Activated CD8-positive, alpha-beta memory T cell treated with anti-CD3 and anti-CD28 coated beads for 4 hours (primary cell): ENCODE measurements around the gene TYW1B.
A peak's percentile ranks its signal among the peaks of the same experiment; 100 is the strongest.
"Not testable (repeated sequence)": the region's sequence is repeated elsewhere in the genome, so short reads cannot be mapped to it uniquely, and the experiment has no call there.

ENCODE experiments used
- DNase-seq, 2 donors: peaks; one replicate each; pipeline ENCODE4 v3.0.0-alpha.2; 2020; ENCODE audit warnings: low read depth in 2 of 2

The TYW1B gene, protein sequence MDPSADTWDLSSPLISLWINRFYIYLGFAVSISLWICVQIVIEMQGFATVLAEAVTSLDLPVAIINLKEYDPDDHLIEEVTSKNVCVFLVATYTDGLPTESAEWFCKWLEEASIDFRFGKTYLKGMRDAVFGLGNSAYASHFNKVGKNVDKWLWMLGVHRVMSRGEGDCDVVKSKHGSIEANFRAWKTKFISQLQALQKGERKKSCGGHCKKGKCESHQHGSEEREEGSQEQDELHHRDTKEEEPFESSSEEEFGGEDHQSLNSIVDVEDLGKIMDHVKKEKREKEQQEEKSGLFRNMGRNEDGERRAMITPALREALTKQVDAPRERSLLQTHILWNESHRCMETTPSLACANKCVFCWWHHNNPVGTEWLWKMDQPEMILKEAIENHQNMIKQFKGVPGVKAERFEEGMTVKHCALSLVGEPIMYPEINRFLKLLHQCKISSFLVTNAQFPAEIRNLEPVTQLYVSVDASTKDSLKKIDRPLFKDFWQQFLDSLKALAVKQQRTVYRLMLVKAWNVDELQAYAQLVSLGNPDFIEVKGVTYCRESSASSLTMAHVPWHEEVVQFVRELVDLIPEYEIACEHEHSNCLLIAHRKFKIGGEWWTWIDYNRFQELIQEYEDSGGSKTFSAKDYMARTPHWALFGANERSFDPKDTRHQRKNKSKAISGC

DNA sequence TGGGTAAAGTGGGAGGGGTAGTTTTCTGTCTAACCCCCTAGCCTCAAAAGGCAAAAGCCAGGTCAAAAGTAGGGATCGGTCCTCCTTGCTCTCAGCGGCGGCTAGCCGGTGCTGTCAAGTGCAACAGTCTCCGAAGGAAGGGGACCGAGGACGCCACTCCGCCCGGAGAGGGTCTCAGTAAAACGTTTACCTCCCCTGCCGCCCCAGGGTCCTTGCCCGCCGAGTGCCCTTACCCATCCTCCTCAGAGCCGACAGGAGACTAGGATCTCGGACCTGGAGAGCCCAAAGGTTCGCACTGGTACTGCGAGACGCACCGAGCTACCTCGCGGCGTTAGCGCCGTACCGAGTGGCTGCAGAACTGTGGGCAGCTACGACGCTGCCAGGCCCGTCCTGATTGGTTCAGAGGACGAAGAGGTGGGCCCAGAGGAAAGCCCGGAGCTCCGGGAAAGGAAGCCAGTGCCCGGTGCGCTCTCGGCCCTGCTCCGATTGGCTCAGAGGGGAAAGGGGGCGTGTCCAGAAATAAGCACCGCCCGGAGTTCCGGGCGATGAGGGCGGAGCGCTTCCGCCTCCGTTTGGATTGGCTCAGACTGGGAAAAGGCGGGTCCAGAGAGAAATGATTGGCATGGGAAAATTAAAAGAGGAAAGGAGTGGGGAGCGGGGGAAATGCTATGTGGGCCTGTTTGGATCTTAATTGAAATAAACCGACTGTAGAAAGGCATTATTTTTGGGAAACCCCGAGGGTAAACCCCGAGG lies at the start of gene TYW1B:
TSS of gene TYW1B (minus strand) at position 362 of the 753 bp plus-strand sequence. CDS start at position 237, 125 bp downstream.
- DNase-seq: peak; percentile 91 to 95

DNA sequence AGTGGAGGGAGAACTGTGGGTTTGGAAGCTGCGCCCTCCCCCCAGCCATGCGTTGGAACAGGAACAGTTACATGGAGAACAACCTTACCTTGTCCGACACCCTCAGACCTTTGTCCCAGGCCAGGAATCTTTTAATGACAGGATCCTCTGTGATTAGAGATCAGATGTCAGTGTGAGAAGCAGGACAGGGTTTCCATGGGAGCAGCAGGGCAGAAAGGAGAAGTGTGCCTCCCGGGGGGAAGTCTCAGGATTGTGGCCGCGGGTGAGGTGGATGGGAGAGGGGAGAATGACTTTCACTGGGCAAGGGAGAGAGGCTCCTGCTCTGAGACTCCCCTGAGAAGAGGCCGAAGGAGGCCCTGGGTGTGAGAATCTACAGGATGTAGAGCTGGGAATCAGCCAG lies 39.6 kb upstream of the TYW1B start:
- DNase-seq: not testable (repeated sequence)

DNA sequence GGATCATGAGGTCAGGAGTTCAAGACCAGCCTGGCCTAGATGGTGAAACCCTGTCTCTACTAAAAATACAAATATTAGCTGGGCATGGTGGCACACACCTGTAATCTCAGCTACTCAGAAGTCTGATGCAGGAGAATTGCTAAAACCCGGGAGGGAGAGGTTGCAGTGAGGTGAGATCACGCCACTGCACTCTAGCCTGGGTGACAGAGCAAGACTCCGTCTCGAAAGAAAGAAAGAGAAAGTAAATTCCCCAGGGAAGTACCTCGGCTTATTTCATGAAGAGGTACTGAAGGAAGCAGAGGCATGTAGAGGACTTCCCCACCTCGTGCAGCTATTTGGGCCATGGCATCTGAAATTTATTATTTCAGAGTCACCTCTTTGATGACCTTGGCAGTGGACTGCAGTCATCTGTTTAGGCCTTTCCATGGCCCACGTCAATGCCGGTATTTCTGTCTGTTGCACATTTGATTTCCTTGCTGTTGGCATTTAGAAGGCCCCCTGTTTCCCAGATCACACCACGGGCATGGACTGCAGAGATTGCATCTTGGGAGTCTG lies 30.9 kb upstream of the TYW1B start:
- DNase-seq: not testable (repeated sequence)

DNA sequence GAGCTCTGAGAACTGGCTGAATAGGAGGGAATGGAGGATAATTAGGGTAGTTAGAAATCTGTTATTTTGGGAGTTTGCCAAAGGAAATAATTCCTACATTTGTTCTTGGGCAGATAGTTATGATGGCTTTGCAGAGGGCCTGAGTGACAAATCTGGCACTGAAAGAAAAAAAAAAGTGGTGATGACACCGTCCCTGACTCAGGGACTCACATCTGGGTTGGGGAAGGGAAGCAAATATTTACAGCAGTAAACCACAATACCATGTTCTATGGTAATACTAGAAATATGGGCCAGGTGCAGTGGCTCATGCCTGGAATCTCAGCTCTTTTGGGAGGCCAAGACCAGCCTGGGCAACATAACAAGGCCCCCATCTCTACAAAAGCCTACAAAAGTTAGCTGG lies 29.9 kb upstream of the TYW1B start:
- DNase-seq: not testable (repeated sequence)

DNA sequence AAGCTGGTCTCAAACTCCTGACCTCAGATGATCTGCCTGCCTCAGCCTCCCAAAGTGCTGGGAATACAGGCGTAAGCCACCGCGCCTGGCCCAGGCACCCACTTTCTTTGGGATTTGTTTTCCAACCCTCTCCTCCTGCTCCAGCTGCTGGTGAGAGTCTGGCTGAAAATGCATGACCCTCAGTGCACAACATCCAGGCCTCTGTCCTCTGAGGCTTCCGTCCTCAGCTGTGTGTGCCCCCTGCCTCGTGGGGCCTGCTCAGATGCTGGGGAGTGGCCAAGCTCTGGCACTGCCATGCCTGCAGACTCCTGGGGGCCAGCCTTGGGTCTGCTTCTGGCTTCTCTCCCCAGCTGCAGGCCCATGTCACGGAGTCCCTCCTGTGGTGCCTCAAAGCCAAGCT lies 27.3 kb upstream of the TYW1B start:
- not testable (repeated sequence) for DNase-seq

DNA sequence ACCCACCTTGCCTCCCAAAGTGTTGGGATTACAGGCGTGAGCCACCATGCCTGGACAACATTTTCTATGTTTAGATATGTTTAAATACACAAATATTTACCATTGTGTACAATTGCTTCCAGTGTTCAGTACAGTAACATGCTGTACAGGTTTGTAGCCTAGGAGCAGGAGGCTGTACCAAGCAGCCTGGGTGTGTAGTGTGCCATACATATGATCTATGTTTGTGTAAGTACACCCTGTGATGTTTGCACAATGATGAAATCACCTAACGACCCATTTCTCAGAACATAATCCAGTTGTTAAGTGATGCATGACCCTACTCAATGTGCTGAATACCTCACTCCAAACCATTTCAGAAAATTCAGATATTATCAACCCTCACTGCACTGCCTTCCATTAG lies 24.9 kb upstream of the TYW1B start:
- not testable (repeated sequence) for DNase-seq

DNA sequence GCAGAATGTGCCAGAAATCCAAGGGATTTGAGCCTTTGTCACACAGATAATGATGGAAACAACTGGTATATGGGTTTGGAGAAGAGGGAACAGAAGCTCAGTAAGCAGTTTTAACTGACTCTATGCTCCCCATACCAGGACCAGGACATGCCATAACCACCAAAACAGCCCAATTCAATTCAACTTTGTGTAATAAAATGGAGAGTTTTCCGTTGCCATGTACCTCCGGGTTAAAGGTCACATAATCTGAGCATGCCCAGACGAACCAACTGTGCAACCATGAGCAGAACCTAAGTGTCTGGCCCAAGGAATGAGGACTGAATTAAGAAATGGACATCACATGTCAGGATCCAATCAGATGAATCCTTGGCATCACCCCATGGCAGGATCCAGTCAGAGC lies 22.7 kb upstream of the TYW1B start:
- not testable (repeated sequence) for DNase-seq

DNA sequence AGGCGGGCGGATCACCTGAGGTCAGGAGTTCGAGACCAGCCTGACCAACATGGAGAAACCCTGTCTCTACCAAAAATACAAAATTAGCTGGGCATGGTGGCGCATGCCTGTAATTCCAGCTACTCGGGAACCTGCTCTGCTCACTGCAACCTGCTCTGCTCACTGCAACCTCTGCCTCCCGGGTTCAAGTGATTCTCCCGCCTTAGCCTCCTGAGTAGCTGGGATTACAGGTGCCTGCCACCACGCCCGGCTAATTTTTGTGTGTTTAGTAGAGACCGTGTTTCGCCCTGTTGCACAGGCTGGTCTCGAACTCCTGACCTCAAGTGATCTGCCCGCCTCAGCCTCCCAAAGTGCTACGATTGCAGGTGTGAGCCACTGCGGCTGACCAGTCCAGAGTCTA lies 16.1 kb upstream of the TYW1B start:
- DNase-seq: not testable (repeated sequence)

DNA sequence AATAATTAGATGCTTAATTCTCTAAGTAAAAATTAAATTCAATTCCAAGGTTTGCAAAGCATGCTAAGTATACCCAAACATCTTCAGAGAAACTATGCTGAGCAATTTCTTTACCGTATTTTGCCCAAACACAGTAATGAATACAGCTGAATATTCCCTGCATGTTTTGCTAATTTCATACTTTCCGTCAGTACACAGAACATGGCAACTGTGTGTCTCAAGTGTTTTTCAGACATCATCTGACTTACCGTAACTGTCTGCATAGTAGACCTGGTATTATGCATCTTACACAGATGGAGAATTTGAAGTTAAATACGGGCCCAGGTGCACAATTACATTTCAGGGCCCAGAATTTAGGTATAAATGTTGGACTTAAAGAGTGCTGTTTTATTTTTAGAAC lies 15.2 kb upstream of the TYW1B start:
- not testable (repeated sequence) for DNase-seq

DNA sequence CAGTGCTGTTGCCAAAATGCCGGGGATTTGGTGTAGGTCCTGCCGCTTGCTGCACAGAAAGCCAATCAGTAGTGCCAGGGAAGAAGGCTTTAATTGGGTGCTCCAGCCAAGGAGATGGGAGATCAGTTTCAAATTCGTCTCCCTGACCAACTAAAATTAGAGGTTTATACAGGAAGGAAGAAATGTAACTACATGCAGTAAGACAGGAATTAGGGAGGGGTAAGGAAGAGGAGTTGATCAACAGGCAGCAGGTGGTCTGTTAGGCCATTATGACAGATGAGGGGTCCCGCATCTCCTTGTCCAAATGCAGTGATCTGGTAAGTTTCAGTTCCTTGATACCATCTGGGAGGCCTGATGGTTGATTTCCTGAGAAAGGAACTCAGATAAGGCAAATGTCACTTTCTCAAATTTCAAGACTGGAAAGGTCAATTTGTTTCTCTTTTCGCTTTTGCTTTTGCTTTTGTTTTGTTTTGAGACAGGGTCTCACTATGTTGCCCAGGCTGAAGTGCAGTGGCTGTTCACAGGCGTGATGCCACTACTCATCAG lies 13.0 kb upstream of the TYW1B start:
- not testable (repeated sequence) for DNase-seq

DNA sequence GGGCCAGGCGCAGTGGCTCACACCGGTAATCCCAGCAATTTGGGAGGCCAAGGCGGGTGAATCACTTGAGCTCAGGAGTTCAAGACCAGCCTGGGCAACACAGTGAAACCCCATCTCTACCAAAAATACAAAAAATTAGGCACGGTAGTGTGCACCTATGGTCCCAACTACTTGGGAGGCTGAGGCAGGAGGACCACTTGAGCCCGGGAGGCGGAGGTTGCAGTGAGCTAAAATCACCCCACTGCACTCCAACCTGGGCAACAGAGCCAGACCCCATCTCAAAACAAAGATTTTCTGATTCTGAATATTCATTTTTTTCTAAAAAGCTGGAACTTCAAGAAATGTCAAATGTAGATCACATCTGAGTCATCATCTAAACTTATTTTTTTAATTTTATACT lies 10.3 kb upstream of the TYW1B start:
- DNase-seq: not testable (repeated sequence)

DNA sequence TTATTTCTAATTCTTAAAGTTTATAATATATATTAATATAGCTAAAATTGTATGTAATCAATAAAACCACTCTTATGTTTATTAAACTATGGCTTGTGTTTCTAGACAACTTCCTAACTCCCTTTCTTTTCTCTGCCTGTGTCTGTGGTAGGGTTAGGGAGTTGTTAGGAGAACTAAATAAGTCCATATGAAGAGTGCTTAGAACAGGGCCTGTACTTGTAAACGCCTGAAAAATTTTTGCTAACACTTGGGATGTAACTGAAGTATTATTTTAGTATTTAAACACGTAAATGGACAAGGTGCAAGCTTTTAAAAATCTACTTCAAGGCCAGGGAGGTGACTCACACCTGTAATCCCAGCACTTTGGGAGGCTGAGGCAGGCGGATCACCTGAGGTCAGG lies 9.3 kb upstream of the TYW1B start:
- DNase-seq: not testable (repeated sequence)

DNA sequence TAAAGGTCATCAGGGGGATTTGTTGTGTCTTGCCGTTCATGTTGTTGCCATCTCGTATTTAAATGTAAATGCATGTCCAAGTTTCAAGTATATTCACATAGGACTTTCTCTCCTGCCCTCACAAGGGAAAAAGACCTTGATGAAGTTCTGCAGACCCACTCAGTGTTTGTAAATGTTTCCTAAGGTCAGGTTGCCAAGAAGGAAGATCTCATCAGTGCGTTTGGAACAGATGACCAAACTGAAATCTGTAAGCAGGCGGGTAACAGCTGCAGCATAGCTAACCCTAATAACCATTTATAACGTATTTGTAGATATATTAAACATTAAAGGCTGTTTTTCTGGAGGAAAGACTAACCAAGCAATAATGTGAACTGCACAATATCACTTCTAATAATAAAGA lies 2.6 kb upstream of the TYW1B start:
- not testable (repeated sequence) for DNase-seq

DNA sequence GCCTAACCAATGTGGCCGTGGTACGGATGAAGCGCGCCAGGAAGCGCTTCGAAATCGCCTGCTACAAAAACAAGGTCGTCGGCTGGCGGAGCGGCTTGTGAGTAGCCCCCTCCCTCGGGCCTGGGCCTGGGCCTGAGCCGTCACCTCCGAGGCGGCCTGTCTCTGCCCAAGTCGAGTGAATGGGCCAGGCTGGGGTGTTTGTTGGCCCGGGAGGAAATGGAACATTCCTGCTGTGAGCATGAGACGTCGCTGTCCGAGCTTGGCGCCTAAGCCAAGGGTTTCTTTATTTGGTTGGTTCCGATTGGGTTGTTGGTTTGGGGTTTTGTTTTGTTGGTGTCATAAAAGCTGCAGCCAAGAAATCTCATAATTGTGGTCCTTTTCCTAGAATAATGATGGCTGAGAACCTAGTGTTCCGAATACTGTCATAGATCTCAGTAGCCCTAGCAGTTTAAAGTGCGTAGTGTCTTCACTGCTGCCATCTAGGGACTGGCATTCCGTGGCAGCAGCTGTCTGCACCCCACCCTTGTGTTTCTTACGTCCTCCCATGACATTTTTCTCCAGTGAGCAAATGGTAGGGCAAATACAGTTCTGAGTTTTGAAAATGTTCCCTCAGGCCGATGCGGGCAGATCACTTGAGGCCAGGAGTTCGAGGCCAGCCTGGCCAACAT lies 1.8 kb upstream of the TYW1B start:
- peak; percentile 6 to 31 for DNase-seq

DNA sequence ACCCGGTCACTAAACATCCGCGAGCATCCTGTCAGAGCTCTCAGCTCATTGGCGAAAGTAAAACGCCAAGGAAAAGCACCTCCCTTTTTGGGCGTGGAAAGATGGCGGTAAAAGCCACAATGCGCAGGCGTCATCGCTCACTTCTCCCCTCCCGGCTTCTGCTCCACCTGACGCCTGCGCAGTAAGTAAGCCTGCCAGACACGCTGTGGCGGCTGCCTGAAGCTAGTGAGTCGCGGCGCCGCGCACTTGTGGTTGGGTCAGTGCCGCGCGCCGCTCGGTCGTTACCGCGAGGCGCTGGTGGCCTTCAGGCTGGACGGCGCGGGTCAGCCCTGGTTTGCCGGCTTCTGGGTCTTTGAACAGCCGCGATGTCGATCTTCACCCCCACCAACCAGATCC lies 1.3 kb upstream of the TYW1B start:
- DNase-seq: peak; percentile 95 to 96

DNA sequence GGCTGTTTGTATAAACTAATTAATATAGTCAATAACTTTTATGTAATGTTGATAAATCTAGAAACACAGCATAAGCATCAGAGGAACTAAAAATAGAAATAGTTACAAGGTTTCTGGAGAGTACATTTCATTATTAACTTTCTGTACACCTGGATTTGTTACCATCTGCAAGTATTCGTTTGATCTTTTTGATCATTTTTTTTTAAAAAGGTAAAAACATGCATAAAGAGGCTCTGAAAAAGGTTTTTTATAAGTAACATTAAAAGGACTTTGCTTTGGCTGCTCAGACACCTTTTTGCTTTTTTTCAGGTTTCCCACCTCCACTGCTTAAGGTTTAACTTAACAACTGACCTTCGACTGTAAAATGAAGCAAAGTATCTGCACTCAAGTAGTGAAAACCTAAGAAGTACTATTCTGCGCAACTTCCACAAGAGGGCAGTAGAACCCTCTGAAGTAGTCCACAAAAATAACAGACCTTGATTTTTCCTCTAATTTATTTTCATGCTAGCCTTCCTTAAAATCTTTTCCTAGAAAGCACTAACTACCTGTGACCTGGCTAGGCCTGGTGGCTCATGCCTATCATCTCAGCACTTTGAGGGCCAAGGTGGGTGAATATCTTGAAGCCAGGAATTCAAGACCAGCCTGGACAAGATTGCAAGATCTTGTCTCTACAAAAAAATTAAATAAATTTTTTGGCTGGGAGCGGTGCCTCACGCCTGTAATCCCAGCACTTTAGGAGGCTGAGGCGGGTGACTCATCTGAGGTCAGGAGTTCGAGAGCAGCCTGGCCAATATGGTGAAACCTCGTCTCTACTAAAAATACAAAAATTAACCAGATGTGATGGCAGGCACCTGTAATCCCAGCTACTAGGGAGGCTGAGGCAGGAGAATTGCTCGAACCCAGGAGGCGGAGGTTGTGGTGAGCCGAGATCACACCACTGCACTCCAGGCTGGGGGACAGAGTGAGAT lies 4.0 kb downstream of the TYW1B start:
- DNase-seq: not testable (repeated sequence)

DNA sequence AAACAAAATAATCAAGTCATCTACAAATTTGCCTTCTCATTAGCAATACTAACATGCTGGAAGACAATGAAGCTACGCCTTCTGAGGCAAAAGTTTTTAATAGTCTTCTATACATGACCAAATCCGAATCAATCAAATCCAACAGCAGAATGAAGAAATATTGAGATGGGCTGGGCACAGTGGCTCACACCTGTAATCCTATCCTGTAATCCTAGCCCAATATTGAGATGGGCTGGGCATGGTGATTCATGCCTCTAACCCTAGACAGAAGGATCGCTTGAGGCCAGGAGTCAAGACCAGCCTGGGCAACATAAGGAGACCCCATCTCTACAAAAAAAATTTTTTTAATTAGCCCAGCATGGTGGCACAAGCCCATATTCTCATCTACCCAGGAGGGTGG lies 5.5 kb downstream of the TYW1B start:
- not testable (repeated sequence) for DNase-seq

DNA sequence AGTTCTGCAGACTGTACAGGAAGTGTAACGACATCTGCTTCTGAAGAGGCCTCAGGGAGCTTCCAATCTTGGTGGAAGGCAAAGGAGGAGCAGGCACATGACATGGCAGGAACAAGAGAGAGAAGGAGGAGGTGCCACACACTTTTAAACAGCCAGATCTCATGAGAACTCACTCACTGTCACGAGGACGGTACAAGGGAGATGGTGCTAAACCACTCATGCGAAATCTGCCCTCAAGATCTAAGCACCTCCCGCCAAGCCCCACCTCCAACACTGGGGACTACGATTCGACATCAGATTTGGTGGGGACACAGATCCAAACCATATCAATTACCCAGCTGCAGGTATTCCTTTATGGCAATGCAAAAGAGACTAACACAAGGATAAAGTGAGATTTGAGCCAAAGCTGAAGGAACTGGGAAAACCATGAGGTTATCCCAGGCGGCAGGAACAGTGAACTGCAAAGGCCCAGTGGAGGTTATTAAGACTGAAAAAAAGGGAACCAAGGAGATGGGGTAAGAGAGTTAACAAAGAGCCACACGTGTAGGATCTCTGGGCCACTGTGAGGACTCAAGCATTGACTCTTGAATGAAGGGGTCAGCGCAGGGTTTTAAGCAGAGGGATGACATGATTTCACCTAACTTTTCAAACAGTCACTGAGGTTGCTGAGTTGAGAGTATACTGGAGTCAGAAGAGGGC lies 9.2 kb downstream of the TYW1B start:
- not testable (repeated sequence) for DNase-seq

DNA sequence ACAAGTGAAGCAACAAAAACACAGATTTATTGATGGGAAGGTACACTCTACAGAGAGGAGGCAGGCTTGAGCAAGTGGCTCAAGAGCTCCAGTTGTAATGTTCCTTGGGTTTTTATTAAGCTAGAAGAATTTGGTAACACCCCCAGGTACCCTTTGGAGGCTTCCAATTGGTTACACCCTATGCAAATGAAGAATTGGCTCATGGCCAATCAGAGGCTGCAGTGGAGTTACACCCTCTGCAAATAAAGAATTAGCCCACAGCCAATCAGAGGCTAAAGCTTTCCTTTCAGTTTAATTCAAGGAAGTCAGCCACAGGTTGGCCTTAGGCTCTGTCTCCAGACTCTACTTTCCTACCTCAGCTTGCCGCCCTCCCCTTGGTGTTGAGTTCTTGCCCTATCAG lies 10.3 kb downstream of the TYW1B start:
- not testable (repeated sequence) for DNase-seq
